GM12878 (cell line): ENCODE results near the gene CDCP1. TPM values are rescaled to one million over a fixed set of nuclear protein-coding genes. Genes with fewer than 3 reads are reported as not detected.

ENCODE experiments used
- ATAC-seq: fragments of 200-7000 bp; cut with Tn5 transposase; 3 replicates; pipeline ENCODE4 v1.9.1; 2020; ENCODE audit warnings: mild to moderate bottlenecking, moderate library complexity
- BruUV-seq: library from RNA; stranded (reverse); fragments of 400-500 nt; replicated peaks from 2 replicates; lab custom pipeline; 2021; lab: Mats Ljungman, UMichigan
- CTCF ChIA-PET: fragments of 300-600 bp; sonication (Branson Sonifier 250); formaldehyde crosslinking; extraction: SDS; loops from one replicate; lab custom pipeline; 2021; ENCODE audit warnings: inconsistent platforms; lab: Yijun Ruan, JAX
- POLR2A ChIA-PET: fragments of 350-600 bp; formaldehyde crosslinking; extraction: SDS; loops from one replicate; lab custom pipeline; 2021; ENCODE audit warnings: inconsistent platforms; lab: Charles Lee
- RAD21 ChIA-PET: fragments of 300-600 bp; sonication (Branson Sonifier 250); formaldehyde crosslinking; loops from one replicate; lab custom pipeline; 2023; ENCODE audit warnings: antibody characterized with exemption; ENCODE audit not compliant: unreplicated experiment; lab: Charles Lee
- SMC1A ChIA-PET: fragments of 300-600 bp; sonication (Branson Sonifier 250); formaldehyde crosslinking; loops from one replicate; lab custom pipeline; 2023; ENCODE audit not compliant: unreplicated experiment, uncharacterized antibody; lab: Charles Lee
- DNase-seq: peaks from one replicate; pipeline ENCODE4 v3.0.0-alpha.2; 2011; ENCODE audit warnings: low read depth, low spot score
- FAIRE-seq: peaks from 3 replicates; lab custom pipeline; 2011; peaks lifted over from hg19 to GRCh38; lab: Jason Lieb, UNC
- H2AFZ ChIP-seq: 2 replicates; pipeline ENCODE4 v1.6.0; 2011; ENCODE audit warnings: low read depth, low read length, control low read depth; ENCODE audit not compliant: control insufficient read depth
- H3K27ac ChIP-seq: 2 replicates; pipeline ENCODE4 v1.5.1; 2011; ENCODE audit warnings: control low read depth; ENCODE audit not compliant: control insufficient read depth, insufficient read depth
- H3K27me3 ChIP-seq, 2 experiments: replicated peaks in 1 of 2; 2 replicates each; pipeline versions ENCODE4 v1.6.0 to v1.6.1; 2011; ENCODE audit warnings: low read length in 1 of 2; ENCODE audit not compliant: control insufficient read depth in 2 of 2, insufficient read depth in 2 of 2
- H3K36me3 ChIP-seq, 2 experiments: 2 replicates each; pipeline ENCODE4 v1.5.1; 2011; ENCODE audit warnings: low read length in 1 of 2; ENCODE audit not compliant: control insufficient read depth in 2 of 2, insufficient read depth in 2 of 2
- H3K4me1 ChIP-seq: 2 replicates; pipeline ENCODE4 v1.6.1; 2011; ENCODE audit warnings: mild to moderate bottlenecking, low read length, moderate library complexity, mixed read lengths; ENCODE audit not compliant: control insufficient read depth, insufficient read depth
- H3K4me2 ChIP-seq: 2 replicates; pipeline ENCODE4 v1.6.0; 2011; ENCODE audit warnings: control low read depth; ENCODE audit not compliant: control insufficient read depth, insufficient read depth
- H3K4me3 ChIP-seq: fragments of 200-600 bp; sonication (generic); 2 replicates; pipeline ENCODE4 v1.5.1; 2016
- H3K79me2 ChIP-seq: 2 replicates; pipeline ENCODE4 v1.6.0; 2011; ENCODE audit warnings: low read length; ENCODE audit not compliant: control insufficient read depth, insufficient read depth
- H3K9ac ChIP-seq: 2 replicates; pipeline ENCODE4 v1.8.0; 2011; ENCODE audit warnings: low read length, control low read depth, mixed read lengths; ENCODE audit not compliant: control insufficient read depth, insufficient read depth
- H3K9me3 ChIP-seq: replicated peaks from 3 replicates; pipeline ENCODE4 v1.5.1; 2011; ENCODE audit warnings: mild to moderate bottlenecking, low read length; ENCODE audit not compliant: control insufficient read depth, insufficient read depth
- H4K20me1 ChIP-seq: 2 replicates; pipeline ENCODE4 v1.6.0; 2011; ENCODE audit not compliant: control insufficient read depth, insufficient read depth
- CEBPB ChIP-seq, 2 experiments: fragments of 150-350 bp in 1 of 2; IDR thresholded peaks; 2 replicates each; pipeline ENCODE4 v1.6.1; 2012 to 2014; ENCODE audit warnings: low read depth in 2 of 2, low read length in 2 of 2, borderline replicate concordance in 1 of 2, inconsistent platforms in 1 of 2
- CHD2 ChIP-seq: IDR thresholded peaks from 2 replicates; pipeline ENCODE4 v1.6.1; 2011; ENCODE audit warnings: low read depth, low read length, improper control_type of control experiment, borderline replicate concordance
- CREB1 ChIP-seq: IDR thresholded peaks from 2 replicates; pipeline ENCODE4 v1.6.1; 2012; ENCODE audit warnings: low read depth, mild to moderate bottlenecking, inconsistent platforms
- EP300 ChIP-seq, 2 experiments: fragments of 150-350 bp in 1 of 2; IDR thresholded peaks; 2 replicates each; pipeline ENCODE4 v1.6.1; 2011 to 2012; ENCODE audit warnings: low read depth in 2 of 2, low read length in 2 of 2, borderline replicate concordance in 1 of 2, improper control_type of control experiment in 1 of 2, inconsistent platforms in 1 of 2; ENCODE audit not compliant: control insufficient read depth in 1 of 2
- FOXM1 ChIP-seq: IDR thresholded peaks from 2 replicates; pipeline ENCODE4 v1.6.1; 2012; ENCODE audit warnings: low read depth, mild to moderate bottlenecking, inconsistent platforms, low read length, moderate library complexity
- HDAC6 ChIP-seq: fragments of 200-600 bp; sonication (generic); IDR thresholded peaks from one replicate; pipeline ENCODE4 v1.8.0; 2017; ENCODE audit warnings: antibody characterized with exemption; ENCODE audit not compliant: unreplicated experiment
- HDGF ChIP-seq: fragments of 450-650 bp; IDR thresholded peaks from 2 replicates; pipeline ENCODE4 v1.6.1; 2016; ENCODE audit warnings: antibody characterized with exemption
- LARP7 ChIP-seq: fragments of 450-650 bp; IDR thresholded peaks from 2 replicates; pipeline ENCODE4 v1.6.1; 2017; ENCODE audit warnings: mild to moderate bottlenecking
- MEF2A ChIP-seq: IDR thresholded peaks from 2 replicates; pipeline ENCODE4 v1.6.1; 2011; ENCODE audit warnings: low read depth, mild to moderate bottlenecking, low read length, moderate library complexity; ENCODE audit not compliant: insufficient read depth
- MLLT1 ChIP-seq: fragments of 450-650 bp; IDR thresholded peaks from 2 replicates; pipeline ENCODE4 v1.6.1; 2016; ENCODE audit warnings: mild to moderate bottlenecking
- NR2F1 ChIP-seq: fragments of 450-650 bp; conservative IDR thresholded peaks from 2 replicates; pipeline ENCODE4 v1.6.1; 2017; ENCODE audit warnings: mild to moderate bottlenecking
- PML ChIP-seq: IDR thresholded peaks from 2 replicates; pipeline ENCODE4 v1.6.1; 2012; ENCODE audit warnings: low read length, inconsistent platforms
- POLR2AphosphoS2 ChIP-seq: IDR thresholded peaks from 2 replicates; pipeline ENCODE4 v1.6.1; 2011; ENCODE audit warnings: low read depth, mild to moderate bottlenecking, low read length, improper control_type of control experiment, moderate library complexity
- RUNX3 ChIP-seq: IDR thresholded peaks from 2 replicates; pipeline ENCODE4 v1.6.1; 2012; ENCODE audit warnings: low read length, inconsistent platforms
- ZNF24 ChIP-seq: fragments of 450-650 bp; IDR thresholded peaks from 2 replicates; pipeline ENCODE4 v1.6.1; 2017; ENCODE audit warnings: antibody characterized with exemption, mild to moderate bottlenecking
- WGBS: methylation state at CpG from one replicate; pipeline ENCODE4 v1.1.6; 2016; ENCODE audit warnings: low lambda C conversion rate; ENCODE audit not compliant: insufficient replicate concordance, insufficient coverage; ENCODE audit errors: missing lambda C conversion rate; 5-methylcytosine and 5-hydroxymethylcytosine counted together
- in situ Hi-C: fragments of 300-500 bp; cut with MboI; formaldehyde crosslinking; loops from 9 replicates; pipeline ENCODE4 v1.14.3; 2018; ENCODE audit warnings: mixed read lengths
- intact Hi-C: fragments of 100-400 bp; cut with micrococcal nuclease; formaldehyde crosslinking; loops from one replicate; pipeline ENCODE4 v1.14.2; 2022; ENCODE audit not compliant: unreplicated experiment
- polyA plus RNA-seq, 11 experiments: library from polyadenylated mRNA; depleted of rRNA in 4 of 11; unstranded in 6 of 11; stranded (reverse) in 5 of 11; fragments of >200 nt; fragmentation: Nextera tagmentation in 4 of 11; fragmentation: Illumina TruSeq in 1 of 11; extraction: Ambion mirVana in 4 of 11; extraction: Trizol in 1 of 11; gene quantifications; 1 replicate in 1 of 11; 2 replicates in 10 of 11; pipeline versions ENCODE4 v1.2.1 to v1.2.3, GENCODE V29; 2011 to 2016; ENCODE audit warnings: inconsistent platforms in 2 of 11, missing spikeins in 2 of 11, low read depth in 1 of 11
- total RNA-seq, 4 experiments: library from RNA; depleted of rRNA in 3 of 4; stranded (reverse); fragments of >200 nt in 3 of 4; fragmentation: Illumina TruSeq in 1 of 4; extraction: Trizol in 1 of 4; gene quantifications; 2 replicates each; pipeline versions ENCODE4 v1.2.1 to v1.2.3, GENCODE V29; 2013 to 2021

The CDCP1 gene
- total and polyA plus RNA-seq, 10 of the 15 experiments (the other 5 are each of a cell fraction or from before 2014, with no cell fraction given) = 0.35 to 2.2 (median 0.86) TPM

GRCh38 chr3:45090855-45091254 is 55.3 kb downstream of the CDCP1 start:
- SMC1A ChIA-PET = interaction anchor here (1.5 to 1.8 kb wide), 2 partner anchors 25 to 33 kb away, joined by 3 to 4 read pairs; no protein-coding TSS in a partner anchor
- BruUV-seq = no TSS peak

GRCh38 chr3:45088543-45089358 is 57.4 kb downstream of the CDCP1 start:
- H3K27ac ChIP-seq = no peak overlapping the region
- no peak overlapping the region for H2AFZ ChIP-seq
- BruUV-seq = no TSS peak
- ChIA-PET POLR2A (no interaction called here), CTCF (interaction anchor here (0.9 to 1.7 kb wide), 5 partner anchors 9 to 226 kb away, joined by 3 to 4 read pairs (median 3); no protein-coding TSS in a partner anchor), RAD21 (no interaction called here), SMC1A (interaction anchor here (1.2 kb wide), 1 partner anchor 58 kb away, joined by 3 read pairs; no protein-coding TSS in a partner anchor)
- TF ChIP-seq MLLT1 = no peak
- no peak for TF ChIP-seq POLR2AphosphoS2
- no peak for TF ChIP-seq CEBPB (IDR thresholded peaks at IDR 0.05; ENCODE audit: borderline replicate concordance in 1 of 2, low read depth in 2 of 2, low read length in 2 of 2)
- no peak for TF ChIP-seq HDAC6
- TF ChIP-seq FOXM1 = no peak
- TF ChIP-seq ZNF24 = no peak
- no peak for TF ChIP-seq RUNX3
- no peak for TF ChIP-seq NR2F1
- no peak for TF ChIP-seq CREB1
- no peak for TF ChIP-seq HDGF
- no peak for TF ChIP-seq PML
- no peak for TF ChIP-seq MEF2A
- TF ChIP-seq CHD2 = no peak
- TF ChIP-seq EP300 (IDR thresholded peaks at IDR 0.05; ENCODE audit: borderline replicate concordance in 1 of 2, control insufficient read depth in 1 of 2, low read depth in 2 of 2, low read length in 2 of 2) = no peak
- no peak for FAIRE-seq
- no peaks in the 10 kb centered on the region for H3K36me3 ChIP-seq
- H3K4me3 ChIP-seq = no peak overlapping the region
- in situ Hi-C loops = no loop called here
- H3K4me1 ChIP-seq = no peaks in the 10 kb centered on the region
- ATAC-seq = no peak
- peaks cover 0 to 4% of the 10 kb centered on the region in 2 experiments; a peak in 3 of 4 replicates for H3K27me3 ChIP-seq
- DNase-seq = no peak
- H3K9me3 ChIP-seq = no peaks in the 10 kb centered on the region; the same call in 2 of the 3 replicates
- intact Hi-C loops = no loop called here
- no peaks in the 10 kb centered on the region for H4K20me1 ChIP-seq
- H3K79me2 ChIP-seq = no peaks in the 10 kb centered on the region
- H3K4me2 ChIP-seq = no peak overlapping the region
- no peak overlapping the region for H3K9ac ChIP-seq
- WGBS = 43% methylated on average over 8 of the region's 8 CpGs

More at GRCh38 chr3:45090855-45091254, 55.3 kb downstream of the CDCP1 start:
- H3K4me3 ChIP-seq = no peak overlapping the region
- RAD21 ChIA-PET = no interaction called here
- ATAC-seq = no peak
- H3K9me3 ChIP-seq = no peaks in the 10 kb centered on the region; the same call in 2 of the 3 replicates
- H3K4me1 ChIP-seq = no peaks in the 10 kb centered on the region
- H3K27ac ChIP-seq = no peak overlapping the region
- 37% methylated on average over 4 of the region's 4 CpGs for WGBS
- no peak overlapping the region for H3K4me2 ChIP-seq
- FAIRE-seq = no peak
- no peak for TF ChIP-seq LARP7
- TF ChIP-seq, all 136 proteins: peak for 0
- H3K36me3 ChIP-seq = no peaks in the 10 kb centered on the region
- in situ Hi-C loops = no loop called here
- peaks cover 0 to 4% of the 10 kb centered on the region in 2 experiments; a peak in 3 of 4 replicates for H3K27me3 ChIP-seq
- no peak overlapping the region for H3K9ac ChIP-seq
- DNase-seq = no peak
- ChIA-PET POLR2A (interaction anchor here (0.5 kb wide), 1 partner anchor 625 kb away, joined by 3 read pairs; no protein-coding TSS in a partner anchor), CTCF (interaction anchor here (0.5 to 1.7 kb wide), 3 partner anchors 11 to 119 kb away, joined by 3 to 5 read pairs (median 4); no protein-coding TSS in a partner anchor)
- H4K20me1 ChIP-seq = no peaks in the 10 kb centered on the region
- H2AFZ ChIP-seq = no peak overlapping the region
- intact Hi-C loops = no loop called here
- no peaks in the 10 kb centered on the region for H3K79me2 ChIP-seq
